Activated CD8-positive, alpha-beta memory T cell treated with anti-CD3 and anti-CD28 coated beads, Interleukin-2, amount 50 U/mL, for 48 hours (primary cell): ENCODE data around the gene CCL2.

Experiments
- DNase-seq: peaks from one replicate; pipeline ENCODE4 v3.0.0-alpha.2; 2020

Gene CCL2

DNA sequence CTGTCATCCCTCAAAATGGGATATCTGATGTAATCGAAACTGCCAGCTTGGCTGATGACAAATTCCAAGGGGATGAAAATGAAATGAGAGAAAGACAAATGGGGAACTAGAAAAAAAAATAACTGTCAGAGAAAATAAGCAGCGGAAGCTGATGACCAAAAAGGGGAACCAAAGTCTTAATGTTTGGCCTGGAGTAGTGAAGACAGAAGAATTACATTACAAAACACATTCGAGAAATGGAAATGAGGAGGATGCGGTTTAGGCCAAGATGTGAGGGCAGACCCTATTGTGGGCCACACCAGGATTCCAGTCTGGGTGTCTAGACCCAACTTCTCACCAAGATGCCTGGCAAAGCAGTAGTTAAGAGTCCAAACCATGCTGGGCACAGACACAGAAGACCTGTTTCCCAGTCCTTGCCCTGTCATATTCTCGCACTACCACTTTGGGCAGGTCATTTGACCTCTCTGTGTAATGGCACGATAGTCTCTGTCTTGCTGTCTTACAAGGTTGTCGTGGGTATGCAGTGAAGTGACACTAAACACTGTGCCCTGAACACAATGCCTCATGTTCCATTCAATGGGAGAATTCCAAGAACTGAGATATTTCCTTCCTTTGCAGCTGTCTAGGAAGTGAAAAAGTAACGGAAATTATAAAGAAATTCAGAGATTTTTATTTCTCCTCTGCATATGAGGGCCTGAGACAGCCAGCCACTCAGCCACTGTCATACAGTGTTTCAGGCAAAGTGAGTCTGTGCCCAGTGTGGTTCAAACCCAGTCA, 12.3 kb upstream of the CCL2 start:
- DNase-seq, result no peak

DNA sequence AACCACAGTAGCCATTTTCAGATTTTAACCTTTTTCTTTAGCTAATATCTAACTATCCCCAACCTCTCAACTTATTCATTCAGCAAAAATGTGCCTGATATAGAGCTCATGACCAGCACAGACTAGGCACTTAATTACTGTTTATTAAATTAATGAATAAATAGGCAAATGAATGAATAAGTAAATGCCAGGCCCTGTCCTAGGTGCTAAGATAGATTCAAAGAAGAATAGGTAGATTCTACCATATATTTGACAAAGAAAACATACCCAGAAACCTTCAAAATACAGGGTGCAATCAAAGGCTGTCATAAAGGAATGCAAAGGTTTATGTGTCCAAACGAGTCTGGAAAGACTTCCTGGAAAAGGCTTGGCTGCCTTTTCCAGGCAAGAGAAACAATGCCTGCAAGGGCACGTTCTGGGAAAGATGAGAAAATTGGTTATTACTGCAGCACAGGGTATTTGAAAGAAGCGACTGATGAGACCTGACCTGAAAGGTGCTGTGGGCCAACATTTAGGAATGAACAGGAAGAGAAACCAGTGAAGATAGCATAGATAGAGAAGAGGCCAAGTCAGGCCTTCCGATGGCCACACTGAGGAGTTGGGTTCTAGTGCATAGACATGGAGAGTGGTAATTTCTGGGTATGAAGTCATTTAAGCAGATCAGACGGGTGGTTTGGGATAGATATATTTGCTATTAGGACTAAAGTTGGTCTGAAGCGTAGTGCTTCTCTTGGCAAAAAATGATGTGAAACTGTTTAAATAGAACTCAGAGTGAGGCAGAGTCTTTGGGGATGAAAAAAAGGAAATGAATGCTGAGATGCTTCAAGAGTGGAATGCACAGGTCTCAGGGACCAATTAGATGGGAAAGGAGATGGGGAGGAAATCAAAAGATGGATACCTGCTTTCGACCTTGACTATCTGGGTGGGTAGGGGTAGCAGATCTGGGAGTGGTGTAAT, 11.4 kb upstream of the CCL2 start:
- DNase-seq, result no peak

DNA sequence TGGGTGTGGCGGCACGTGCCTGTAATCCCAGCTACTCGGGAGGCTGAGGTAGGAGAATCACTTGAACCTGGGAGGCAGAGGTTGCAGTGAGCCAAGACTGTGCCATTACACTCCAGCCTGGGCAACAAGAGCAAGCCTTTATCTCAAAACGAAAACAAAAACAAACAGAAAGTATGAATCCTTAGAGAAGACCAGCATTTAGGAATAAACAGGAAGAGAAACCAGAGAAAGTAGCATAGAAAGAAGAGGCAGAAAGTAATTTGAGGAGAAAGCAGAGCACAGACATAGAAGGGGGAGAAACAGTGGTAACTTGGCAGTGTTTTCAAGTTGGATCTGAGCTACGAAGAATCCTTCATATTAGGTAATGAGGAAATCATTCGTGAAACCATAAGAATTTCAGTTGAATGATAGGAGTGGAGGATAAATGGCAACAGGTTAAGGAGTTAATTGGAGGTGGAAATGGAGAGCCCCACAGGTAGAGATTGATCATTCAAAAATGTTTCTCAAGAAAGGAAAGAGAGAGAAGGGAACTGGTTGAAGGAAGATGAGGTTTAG, 9.7 kb upstream of the CCL2 start:
- DNase-seq, result no peak

- DNase-seq, result no peak
These were observed 8.6 kb upstream of the CCL2 start for GRCh38 chr17:34246446-34246845.

DNA sequence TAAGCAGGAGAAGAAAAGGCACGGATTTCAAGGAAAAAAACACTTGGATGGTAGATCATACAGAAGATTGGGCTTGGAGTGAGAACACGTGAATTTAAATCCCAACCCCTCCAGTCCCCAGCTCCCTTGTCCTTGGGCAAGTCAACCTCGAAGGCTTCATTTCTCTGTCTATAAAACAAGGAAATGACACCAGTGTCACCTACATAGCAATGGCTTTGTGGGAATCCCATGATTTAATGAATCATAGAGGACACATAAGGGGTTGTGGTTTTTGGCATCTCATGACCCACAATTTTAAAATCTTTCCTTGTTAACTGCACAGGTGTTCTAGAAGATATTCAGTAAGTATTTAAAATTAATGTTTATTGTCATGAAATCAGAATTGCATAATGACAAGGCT, 8.2 kb upstream of the CCL2 start:
- DNase-seq, result no peak

DNA sequence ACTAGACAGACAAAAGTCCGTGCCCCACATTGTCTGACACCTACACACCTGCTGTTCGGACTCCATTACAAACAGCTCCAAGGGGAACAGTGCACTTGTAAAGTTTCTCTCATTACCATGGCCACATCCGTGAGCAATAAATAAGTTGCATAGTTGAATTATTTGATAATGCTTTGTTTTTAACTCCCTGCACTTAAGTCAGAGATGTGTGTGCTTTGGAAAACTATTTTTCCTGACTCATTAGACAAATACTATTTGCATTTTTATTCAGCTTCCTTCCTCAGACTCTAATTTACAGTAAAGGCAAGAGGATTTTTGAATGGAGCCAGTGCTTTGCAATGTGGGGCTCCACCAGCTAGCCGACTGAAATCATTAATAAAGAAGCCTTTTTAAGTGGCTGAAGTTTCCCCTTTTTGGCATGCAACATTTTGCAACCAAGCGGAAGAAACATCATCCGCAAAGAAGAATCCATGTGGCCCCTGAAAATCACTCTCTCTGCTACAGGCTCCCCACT, 6.5 kb upstream of the CCL2 start:
- DNase-seq, result no peak

DNA sequence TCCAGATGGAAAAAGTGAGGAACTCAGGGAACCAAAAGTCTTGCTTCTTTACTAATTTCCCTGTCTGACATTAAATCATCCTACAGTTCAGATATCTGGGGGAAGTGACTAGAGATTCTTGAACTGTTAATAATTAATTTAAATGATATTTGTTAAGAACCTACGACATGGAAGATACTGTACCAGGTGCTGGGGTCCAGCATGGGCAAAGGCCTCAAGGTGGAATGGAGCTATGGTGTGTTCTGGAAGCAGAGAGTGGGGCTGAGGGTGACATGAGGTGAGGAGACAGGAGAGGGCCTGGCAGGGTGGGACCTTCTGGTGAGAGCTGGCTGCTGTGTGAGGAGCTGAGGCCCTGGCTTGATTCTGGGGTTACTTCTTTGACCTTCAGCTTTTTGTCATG, 6.0 kb upstream of the CCL2 start:
- no peak for DNase-seq

- DNase-seq, result no peak
These were observed 5.6 kb upstream of the CCL2 start for GRCh38 chr17:34249478-34249877.

DNA sequence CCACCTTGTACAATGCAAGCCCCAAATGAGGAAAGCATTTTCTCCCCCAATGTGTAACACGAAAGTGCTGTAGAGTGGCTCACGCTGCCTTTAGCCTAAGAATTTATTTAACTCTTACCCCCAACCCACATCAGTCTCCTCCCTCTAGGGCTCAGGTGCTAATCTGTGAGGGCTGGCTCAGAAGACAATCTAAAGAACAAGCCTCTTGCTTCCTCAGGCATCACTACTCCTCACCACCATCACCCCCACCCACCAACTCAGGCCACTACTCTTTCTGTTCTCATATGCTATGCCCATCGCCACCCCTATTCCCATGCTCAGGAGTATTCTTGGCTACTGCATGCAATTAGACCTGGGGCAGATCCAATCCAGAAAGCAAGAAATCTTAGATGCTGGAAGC, 3.9 kb upstream of the CCL2 start:
- no peak for DNase-seq

DNA sequence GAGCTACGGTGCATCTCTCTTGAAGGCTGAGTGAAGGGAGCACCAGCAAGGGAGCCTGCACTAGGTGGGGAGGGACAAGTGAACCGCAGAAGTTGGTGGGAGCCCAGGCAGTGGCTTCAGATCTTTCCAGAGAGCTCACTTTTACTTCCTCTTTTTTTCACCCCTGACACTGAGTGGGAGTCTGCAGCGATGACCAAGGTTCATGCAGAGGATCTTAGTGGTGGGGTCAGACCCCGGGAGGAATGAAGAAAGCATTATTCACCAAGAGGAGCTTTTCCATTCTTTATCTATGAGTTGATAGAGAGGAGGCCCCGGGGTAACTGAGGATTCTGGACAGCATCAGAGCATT, 3.0 kb upstream of the CCL2 start:
- no peak for DNase-seq

DNA sequence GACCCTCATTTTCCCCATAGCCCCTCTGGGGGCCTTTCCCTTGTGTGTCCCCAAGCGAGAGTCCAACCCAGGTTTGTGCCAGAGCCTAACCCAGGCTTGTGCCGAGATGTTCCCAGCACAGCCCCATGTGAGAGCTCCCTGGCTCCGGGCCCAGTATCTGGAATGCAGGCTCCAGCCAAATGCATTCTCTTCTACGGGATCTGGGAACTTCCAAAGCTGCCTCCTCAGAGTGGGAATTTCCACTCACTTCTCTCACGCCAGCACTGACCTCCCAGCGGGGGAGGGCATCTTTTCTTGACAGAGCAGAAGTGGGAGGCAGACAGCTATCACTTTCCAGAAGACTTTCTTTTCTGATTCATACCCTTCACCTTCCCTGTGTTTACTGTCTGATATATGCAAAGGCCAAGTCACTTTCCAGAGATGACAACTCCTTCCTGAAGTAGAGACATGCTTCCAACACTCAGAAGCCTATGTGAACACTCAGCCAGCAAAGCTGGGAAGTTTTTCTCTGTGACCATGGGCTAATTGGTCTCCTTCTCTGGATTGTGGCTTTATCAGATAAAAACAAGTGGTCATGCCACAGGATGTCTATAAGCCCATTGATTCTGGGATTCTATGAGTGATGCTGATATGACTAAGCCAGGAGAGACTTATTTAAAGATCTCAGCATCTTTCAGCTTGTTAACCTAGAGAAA, 2.5 kb upstream of the CCL2 start:
- DNase-seq, result no peak

DNA sequence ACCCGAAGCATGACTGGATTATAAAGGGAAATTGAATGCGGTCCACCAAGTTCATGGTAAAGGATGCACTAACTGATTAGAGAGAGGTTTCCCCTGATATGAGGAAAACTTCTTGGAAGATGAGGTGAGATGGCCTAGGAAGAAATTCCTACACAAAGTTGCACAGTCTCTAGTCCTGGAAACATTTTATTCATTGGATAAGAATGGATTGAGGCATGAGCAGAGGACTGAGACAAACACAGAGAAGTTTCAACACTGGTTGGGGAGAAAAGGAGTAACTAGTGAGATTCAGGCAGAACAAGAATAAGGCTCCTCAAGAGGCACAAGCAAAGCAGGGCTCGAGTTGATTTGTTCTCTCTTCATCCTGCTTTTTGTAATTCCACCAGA, 2.0 kb upstream of the CCL2 start:
- no peak for DNase-seq

- DNase-seq, result no peak
These were observed 939 bp upstream of the CCL2 start for GRCh38 chr17:34254146-34254545.

DNA sequence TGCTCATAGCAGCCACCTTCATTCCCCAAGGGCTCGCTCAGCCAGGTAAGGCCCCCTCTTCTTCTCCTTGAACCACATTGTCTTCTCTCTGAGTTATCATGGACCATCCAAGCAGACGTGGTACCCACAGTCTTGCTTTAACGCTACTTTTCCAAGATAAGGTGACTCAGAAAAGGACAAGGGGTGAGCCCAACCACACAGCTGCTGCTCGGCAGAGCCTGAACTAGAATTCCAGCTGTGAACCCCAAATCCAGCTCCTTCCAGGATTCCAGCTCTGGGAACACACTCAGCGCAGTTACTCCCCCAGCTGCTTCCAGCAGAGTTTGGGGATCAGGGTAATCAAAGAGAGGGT, 272 bp downstream of the CCL2 start:
- DNase-seq, result no peak

- no peak for DNase-seq
These were observed 756 bp downstream of the CCL2 start for GRCh38 chr17:34255841-34256240.

DNA sequence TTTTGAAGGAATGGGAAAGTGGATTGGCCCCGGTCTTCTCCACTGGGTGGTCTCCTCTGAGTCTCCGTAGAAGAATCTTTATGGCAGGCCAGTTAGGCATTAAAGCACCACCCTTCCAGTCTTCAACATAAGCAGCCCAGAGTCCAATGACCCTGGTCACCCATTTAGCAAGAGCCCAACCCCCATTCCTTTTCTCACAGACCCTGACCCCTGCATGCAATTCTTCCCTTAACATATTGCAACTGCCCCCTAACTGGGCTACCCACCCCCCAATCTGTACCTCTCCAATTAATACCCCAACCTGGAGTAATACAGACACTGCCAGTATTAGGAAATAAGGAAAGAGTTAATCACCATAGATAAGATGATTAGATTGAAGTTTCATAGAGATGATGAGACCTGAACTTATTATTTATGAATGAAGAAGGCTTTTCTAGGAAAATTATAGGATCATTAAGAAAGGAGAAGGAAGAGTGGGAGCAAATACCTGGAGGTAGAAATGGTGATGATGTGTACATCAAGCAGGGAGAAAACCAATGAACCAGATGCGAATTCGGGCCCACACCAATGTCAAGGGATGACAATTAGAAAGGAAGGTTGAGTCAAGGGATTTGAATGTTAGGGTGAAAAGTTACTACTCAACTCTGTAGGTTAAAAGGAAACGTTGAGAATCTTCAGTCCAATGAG, 2.4 kb downstream of the CCL2 start:
- no peak for DNase-seq

DNA sequence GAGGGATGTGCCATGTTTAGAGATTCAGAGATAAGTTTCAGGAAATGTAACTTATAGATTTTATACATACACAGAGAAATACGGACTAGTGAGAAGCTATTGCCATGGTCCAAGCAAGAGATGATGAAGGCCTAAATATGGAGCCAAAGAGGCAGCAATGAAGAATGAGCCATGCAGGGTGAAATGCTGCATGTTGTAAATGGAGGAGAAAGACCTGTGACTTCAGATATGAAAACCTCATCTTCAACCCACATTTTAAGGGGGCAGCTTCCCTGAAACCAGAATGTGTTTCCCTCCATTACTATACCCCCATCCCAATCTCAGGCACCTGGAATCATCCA, 2.9 kb downstream of the CCL2 start:
- no peak for DNase-seq

DNA sequence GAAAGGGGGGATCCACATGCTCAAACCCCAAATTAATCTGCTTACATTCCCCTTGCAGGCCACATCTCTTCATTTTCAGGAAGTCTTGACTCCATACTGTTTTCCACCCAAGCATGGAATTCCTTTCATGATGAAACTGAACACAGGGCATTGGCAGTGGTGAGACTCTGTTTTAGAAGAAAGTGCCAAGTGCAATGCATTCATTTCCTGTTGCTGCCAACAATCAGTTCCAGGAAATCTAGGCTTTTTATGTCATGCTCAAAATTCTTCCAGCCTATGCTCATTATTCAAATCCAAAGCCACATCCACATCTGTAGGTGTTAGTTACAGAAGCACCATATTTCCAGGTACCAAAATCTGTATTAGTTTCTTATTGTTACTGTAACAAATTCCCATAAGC, 4.1 kb downstream of the CCL2 start:
- no peak for DNase-seq

DNA sequence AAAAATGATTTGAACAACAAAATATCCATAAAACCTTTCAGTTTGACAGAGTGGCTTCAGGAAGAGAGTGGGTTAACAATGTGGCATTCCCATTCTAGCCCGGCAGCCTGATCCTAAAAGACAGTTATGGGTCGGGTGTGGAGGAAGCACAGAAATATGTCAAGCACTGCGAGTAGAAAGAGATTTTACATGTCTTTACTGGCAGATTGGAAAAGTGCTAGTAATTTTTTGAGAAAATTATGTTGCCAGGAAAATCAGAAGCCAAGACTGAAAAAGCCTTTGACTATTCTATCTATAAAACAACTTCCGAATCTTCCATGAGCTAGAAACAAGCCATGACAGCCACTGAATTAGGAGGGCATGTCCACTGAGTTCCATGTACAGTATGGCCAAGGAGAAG, 5.8 kb downstream of the CCL2 start:
- no peak for DNase-seq

GRCh38 chr17:34261568-34262337, 6.7 kb downstream of the CCL2 start:
- DNase-seq, result no peak

DNA sequence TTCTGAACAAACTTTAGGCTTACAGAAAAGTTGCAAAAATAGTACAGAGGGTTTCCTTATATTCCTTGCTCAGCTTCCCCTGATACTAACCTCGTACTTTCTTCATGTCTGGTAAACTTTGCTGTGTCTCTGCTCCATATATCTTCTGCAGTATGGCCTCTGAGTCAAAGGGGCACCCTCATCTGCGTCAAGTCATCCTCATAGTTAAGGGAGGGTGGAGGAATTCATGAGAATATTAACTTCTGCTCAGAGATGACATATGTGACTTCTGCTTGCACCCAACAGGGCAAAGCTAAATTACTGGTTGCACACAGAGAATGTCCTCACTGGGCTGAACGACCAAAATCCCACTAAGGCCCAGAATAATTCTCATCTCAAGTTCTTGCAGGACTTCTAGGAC, 10.6 kb downstream of the CCL2 start:
- no peak for DNase-seq

- no peak for DNase-seq
These were observed 14.9 kb downstream of the CCL2 start, which contains the start of gene CCL7 for GRCh38 chr17:34269969-34270368. CCL7 (plus strand) TSS chr17:34270221; CDS start chr17:34270291, 70 bp downstream.
